ENCODE results near the gene CEMIP. TPM values are rescaled to one million over a fixed set of nuclear protein-coding genes. Genes with fewer than 3 reads are reported as not detected.

Gene CEMIP
- total RNA-seq, 1 donor from 2014 or later: 0.44 TPM

DNA sequence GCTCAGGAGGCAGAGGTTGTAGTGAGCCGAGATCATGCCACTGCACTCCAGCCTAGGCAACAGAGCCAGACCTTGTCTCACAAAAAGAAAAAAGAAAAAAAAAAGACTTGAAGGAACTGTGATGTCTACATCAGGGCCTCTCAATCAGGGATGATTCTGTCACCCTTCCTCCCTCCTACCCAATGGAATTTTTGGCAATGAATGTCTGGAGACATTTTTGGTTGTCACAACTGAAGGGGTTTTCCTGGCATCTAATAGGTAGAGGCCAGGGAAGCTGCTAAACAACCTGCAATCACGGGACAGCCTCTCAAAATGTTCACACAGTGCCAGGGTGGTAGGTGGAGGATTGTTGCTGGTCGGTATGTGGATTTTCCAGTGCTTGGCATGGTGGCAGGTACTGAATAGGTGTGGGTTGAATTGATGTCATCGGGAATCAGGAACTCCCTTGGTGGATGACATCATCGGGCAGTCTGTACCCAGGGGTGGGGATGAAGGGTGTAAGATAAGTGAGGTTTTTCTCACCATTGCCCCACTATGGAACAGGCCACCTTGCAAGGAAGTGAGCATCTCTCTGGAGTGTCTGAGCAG lies 139.1 kb downstream of the CEMIP start:
- Histone ChIP-seq H3K27ac (replicated peaks) (no peak overlapping the region), H3K36me3 (no peaks in the 10 kb centered on the region), H3K4me1 (no peaks in the 10 kb centered on the region), H3K9me3 (replicated peaks) (no peaks in the 10 kb centered on the region), H3K4me3 (no peak overlapping the region), H3K27me3 (ENCODE audit: low read depth) (no peaks in the 10 kb centered on the region)
- no peak for DNase-seq
- TF ChIP-seq, protein P1, sequence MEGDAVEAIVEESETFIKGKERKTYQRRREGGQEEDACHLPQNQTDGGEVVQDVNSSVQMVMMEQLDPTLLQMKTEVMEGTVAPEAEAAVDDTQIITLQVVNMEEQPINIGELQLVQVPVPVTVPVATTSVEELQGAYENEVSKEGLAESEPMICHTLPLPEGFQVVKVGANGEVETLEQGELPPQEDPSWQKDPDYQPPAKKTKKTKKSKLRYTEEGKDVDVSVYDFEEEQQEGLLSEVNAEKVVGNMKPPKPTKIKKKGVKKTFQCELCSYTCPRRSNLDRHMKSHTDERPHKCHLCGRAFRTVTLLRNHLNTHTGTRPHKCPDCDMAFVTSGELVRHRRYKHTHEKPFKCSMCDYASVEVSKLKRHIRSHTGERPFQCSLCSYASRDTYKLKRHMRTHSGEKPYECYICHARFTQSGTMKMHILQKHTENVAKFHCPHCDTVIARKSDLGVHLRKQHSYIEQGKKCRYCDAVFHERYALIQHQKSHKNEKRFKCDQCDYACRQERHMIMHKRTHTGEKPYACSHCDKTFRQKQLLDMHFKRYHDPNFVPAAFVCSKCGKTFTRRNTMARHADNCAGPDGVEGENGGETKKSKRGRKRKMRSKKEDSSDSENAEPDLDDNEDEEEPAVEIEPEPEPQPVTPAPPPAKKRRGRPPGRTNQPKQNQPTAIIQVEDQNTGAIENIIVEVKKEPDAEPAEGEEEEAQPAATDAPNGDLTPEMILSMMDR (IDR thresholded peaks at IDR 0.05; ENCODE audit: borderline replicate concordance): no peak
- intact Hi-C loops (cut with micrococcal nuclease): no loop called here

DNA sequence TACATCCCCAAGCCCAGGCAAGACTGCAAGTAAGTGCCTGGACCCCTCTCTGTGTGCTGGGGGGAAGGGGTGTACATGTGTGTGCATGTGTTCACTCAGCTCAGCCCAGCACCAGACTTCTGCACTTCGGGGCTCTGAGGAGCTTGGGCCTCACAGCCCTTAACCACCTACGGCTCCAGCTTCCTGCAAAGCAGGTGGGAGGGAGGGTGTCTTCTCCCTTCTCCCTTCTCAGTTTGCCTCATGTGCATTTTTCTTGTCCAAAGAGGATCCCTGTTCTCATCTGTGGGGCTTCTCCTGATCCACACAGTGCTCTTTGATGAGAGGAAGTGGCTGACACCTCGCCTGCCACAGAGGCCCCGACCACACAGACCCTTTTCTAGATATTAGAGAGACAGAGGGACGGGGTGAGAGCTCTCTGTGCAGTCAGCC lies 141.1 kb downstream of the CEMIP start:
- intact Hi-C loops (cut with micrococcal nuclease): no loop called here
- DNase-seq: no peak
- Histone ChIP-seq H3K4me1 (no peaks in the 10 kb centered on the region), H3K36me3 (no peaks in the 10 kb centered on the region), H3K27me3 (ENCODE audit: low read depth) (no peaks in the 10 kb centered on the region), H3K4me3 (no peak overlapping the region), H3K27ac (replicated peaks) (no peak overlapping the region), H3K9me3 (replicated peaks) (no peaks in the 10 kb centered on the region)
- TF ChIP-seq, protein P1 (IDR thresholded peaks at IDR 0.05; ENCODE audit: borderline replicate concordance): no peak

DNA sequence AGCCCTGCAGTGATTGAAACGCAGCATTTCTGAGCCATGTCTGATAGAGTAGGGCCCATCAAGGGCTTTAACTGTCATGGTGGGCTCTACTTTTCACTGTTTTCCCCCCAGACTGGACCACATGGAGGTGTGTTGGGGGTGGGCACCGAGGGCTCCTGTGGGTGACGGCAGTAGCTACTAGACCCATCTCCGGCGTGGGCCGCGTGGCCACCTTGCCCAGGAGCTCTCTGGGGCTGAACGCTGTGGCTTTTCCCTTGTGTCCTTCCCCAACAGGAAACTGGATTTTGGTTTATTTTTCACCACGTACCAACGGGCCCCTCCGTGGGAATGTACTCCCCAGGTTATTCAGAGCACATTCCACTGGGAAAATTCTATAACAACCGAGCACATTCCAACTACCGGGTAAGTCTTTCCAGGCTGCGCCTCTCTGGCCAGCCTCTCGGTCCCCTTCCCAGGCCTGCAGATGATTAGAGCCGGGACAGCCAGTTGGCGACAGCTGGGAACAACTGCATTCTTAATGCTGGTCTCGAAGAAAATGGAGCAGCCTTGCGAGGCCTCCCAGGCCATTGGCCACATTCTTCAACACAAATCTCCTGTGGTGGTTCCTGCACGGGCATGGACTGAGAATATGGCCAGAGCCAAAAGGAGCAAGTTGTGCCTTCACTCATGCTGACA lies 142.7 kb downstream of the CEMIP start:
- DNase-seq: no peak
- Histone ChIP-seq H3K9me3 (replicated peaks) (no peaks in the 10 kb centered on the region), H3K4me1 (no peaks in the 10 kb centered on the region), H3K4me3 (no peak overlapping the region), H3K27ac (replicated peaks) (no peak overlapping the region), H3K36me3 (no peaks in the 10 kb centered on the region), H3K27me3 (ENCODE audit: low read depth) (no peaks in the 10 kb centered on the region)
- TF ChIP-seq, protein P1 (IDR thresholded peaks at IDR 0.05; ENCODE audit: borderline replicate concordance): no peak
- intact Hi-C loops (cut with micrococcal nuclease): no loop called here

DNA sequence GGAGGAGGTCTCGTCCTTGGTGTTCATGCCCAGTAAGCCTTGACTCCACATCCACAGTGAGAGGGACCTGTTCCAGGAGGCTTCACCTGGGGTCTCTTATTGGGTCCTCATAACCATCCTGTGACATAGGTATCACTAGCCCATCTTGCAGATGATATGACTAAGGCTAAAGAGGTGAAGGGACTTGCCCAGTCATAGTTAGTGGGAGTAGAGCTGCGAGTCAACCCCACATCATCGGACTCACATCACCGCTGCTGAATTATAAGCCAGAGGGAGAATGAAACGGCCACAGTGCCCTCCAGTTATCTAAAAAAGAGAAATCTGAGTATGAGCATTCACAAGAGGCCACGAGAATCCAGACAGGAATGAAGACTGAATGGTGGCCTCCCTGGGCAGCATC lies 144.5 kb downstream of the CEMIP start:
- DNase-seq: no peak
- Histone ChIP-seq H3K4me3 (no peak overlapping the region), H3K36me3 (no peaks in the 10 kb centered on the region), H3K4me1 (no peaks in the 10 kb centered on the region), H3K9me3 (replicated peaks) (no peaks in the 10 kb centered on the region), H3K27me3 (ENCODE audit: low read depth) (no peaks in the 10 kb centered on the region), H3K27ac (replicated peaks) (no peak overlapping the region)
- intact Hi-C loops (cut with micrococcal nuclease): no loop called here
- TF ChIP-seq, protein P1 (IDR thresholded peaks at IDR 0.05; ENCODE audit: borderline replicate concordance): no peak

DNA sequence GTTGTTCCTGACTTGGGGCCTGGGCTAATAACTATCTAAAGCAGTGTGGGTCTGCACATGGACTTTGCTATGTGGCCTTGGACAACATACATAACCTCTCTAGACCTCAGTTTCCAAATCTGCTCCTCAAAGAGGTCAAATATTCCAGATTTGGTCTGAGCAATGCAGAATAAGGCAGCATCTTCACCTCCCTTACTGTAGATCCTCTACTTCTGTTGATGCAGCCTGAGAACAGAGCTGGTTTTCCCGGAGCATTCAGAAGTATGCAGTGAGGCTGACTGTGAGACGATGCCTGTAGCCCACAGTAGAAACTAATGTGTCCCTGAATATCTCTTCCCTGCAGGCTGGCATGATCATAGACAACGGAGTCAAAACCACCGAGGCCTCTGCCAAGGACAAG lies 145.1 kb downstream of the CEMIP start:
- DNase-seq: no peak
- TF ChIP-seq, protein P1 (IDR thresholded peaks at IDR 0.05; ENCODE audit: borderline replicate concordance): no peak

More for the DNA sequence above, 145.1 kb downstream of the CEMIP start:
- intact Hi-C loops (cut with micrococcal nuclease): no loop called here
- Histone ChIP-seq H3K27me3 (ENCODE audit: low read depth) (no peaks in the 10 kb centered on the region), H3K27ac (replicated peaks) (no peak overlapping the region), H3K4me1 (no peaks in the 10 kb centered on the region), H3K36me3 (no peaks in the 10 kb centered on the region), H3K4me3 (no peak overlapping the region), H3K9me3 (replicated peaks) (no peaks in the 10 kb centered on the region)

All from left ventricle myocardium inferior (tissue), 1 donor.